NB4 (cell line): Measurements from ENCODE around the gene FUT1.

Experiments
- DNase-seq: peaks from one replicate; pipeline ENCODE4 v3.0.0; 2010; ENCODE audit warnings: low read depth
- H3K4me3 ChIP-seq: one replicate; pipeline ENCODE4 v1.5.1; 2011; ENCODE audit warnings: mild to moderate bottlenecking, low read depth, low read length, moderate library complexity
- CTCF ChIP-seq: IDR thresholded peaks from one replicate; pipeline ENCODE4 v1.5.1; 2012; ENCODE audit warnings: low read depth, low read length
- MAX ChIP-seq: IDR thresholded peaks from 2 replicates; pipeline ENCODE4 v1.6.1; 2011; ENCODE audit warnings: low read depth, low read length
- MYC ChIP-seq: IDR thresholded peaks from 2 replicates; pipeline ENCODE4 v1.6.1; 2011; ENCODE audit warnings: low read depth, low read length
- POLR2A ChIP-seq: IDR thresholded peaks from 2 replicates; pipeline ENCODE4 v1.6.1; 2011; ENCODE audit warnings: mild to moderate bottlenecking; ENCODE audit not compliant: insufficient read length; ENCODE audit errors: extremely low read depth

FUT1 gene

GRCh38 chr19:48705431-48705830, 47.0 kb downstream of the FUT1 start:
- TF ChIP-seq CTCF (no peak), MYC (no peak), POLR2A (no peak), MAX (no peak)
- DNase-seq = no peak
- H3K4me3 ChIP-seq = no peak overlapping the region

GRCh38 chr19:48703316-48703715, 49.1 kb downstream of the FUT1 start:
- TF ChIP-seq MYC = no peak

GRCh38 chr19:48702701-48703100, 49.7 kb downstream of the FUT1 start:
- DNase-seq = no peak
- H3K4me3 ChIP-seq = no peak overlapping the region
- TF ChIP-seq CTCF (no peak), MAX (no peak), POLR2A (no peak), MYC (no peak)

More at GRCh38 chr19:48703316-48703715, 49.1 kb downstream of the FUT1 start:
- no peak overlapping the region for H3K4me3 ChIP-seq
- no peak for DNase-seq

GRCh38 chr19:48698046-48698445, 54.4 kb downstream of the FUT1 start:
- H3K4me3 ChIP-seq = no peak overlapping the region
- TF ChIP-seq POLR2A (no peak), MAX (no peak), MYC (no peak), CTCF (no peak)
- DNase-seq = no peak
